ENCODE measurements around the gene APOM.

DNA sequence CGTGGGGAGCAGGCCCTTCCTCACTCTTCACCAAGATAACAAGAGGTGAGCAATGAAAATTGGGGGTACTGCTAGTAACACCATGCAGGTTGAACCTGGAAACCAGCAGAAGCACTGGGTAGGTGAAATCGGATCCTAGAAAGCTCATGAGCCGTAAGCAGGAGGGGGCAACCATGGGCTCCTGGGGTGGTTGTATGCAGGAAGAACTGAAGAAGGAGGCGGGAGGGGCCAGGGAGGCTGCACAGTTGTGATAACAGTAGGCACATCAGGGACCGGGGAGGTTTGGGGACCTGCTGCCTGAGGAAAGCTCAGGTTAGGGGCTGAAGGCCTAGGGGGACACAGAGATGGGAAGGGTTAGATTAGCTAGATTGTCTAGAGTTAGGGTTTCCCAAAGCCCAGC lies 30.8 kb downstream of the APOM start:
- TF ChIP-seq POLR2A (IDR thresholded peaks at IDR 0.05) (no peak), POLR2AphosphoS5 (IDR thresholded peaks at IDR 0.05; ENCODE audit: insufficient read depth in 1 of 2, low read depth in 1 of 2) (no peak)
- TF ChIP-seq, protein P1, sequence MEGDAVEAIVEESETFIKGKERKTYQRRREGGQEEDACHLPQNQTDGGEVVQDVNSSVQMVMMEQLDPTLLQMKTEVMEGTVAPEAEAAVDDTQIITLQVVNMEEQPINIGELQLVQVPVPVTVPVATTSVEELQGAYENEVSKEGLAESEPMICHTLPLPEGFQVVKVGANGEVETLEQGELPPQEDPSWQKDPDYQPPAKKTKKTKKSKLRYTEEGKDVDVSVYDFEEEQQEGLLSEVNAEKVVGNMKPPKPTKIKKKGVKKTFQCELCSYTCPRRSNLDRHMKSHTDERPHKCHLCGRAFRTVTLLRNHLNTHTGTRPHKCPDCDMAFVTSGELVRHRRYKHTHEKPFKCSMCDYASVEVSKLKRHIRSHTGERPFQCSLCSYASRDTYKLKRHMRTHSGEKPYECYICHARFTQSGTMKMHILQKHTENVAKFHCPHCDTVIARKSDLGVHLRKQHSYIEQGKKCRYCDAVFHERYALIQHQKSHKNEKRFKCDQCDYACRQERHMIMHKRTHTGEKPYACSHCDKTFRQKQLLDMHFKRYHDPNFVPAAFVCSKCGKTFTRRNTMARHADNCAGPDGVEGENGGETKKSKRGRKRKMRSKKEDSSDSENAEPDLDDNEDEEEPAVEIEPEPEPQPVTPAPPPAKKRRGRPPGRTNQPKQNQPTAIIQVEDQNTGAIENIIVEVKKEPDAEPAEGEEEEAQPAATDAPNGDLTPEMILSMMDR (IDR thresholded peaks at IDR 0.05): no peak
